K562 (cell line): ENCODE measurements around the gene CGREF1. TPM values are rescaled to one million over a fixed set of nuclear protein-coding genes. Genes with fewer than 3 reads are reported as not detected.

Experiments used
- ATAC-seq: fragments of 200-7000 bp; cut with Tn5 transposase; 3 replicates; pipeline ENCODE4 v1.9.1; 2020; ENCODE audit warnings: moderate library complexity
- BruUV-seq: library from RNA; stranded (reverse); fragments of 400-500 nt; replicated peaks from 2 replicates; lab custom pipeline; 2021; lab: Mats Ljungman, UMichigan
- CTCF ChIA-PET: fragments of 300-600 bp; formaldehyde crosslinking; extraction: SDS; loops from one replicate; lab custom pipeline; 2021; ENCODE audit warnings: low intra/inter-chr PET ratio; lab: Yijun Ruan, JAX
- POLR2A ChIA-PET: fragments of 300-600, 350-650 bp; sonication (Branson Sonifier 250); formaldehyde crosslinking; extraction: SDS; loops from one replicate; lab custom pipeline; 2021; ENCODE audit warnings: antibody characterized with exemption, inconsistent platforms; lab: Yijun Ruan, JAX
- DNase-seq, 4 experiments: peaks; one replicate each; pipeline versions ENCODE4 v3.0.0 to v3.0.0-alpha.2; 2011 to 2018; ENCODE audit warnings: low spot score in 3 of 4, mixed read lengths in 3 of 4; ENCODE audit errors: extremely low read depth in 1 of 4
- FAIRE-seq: peaks from 2 replicates; lab custom pipeline; 2011; peaks lifted over from hg19 to GRCh38; lab: Jason Lieb, UNC
- H2AFZ ChIP-seq: 2 replicates; pipeline ENCODE4 v1.6.0; 2011; ENCODE audit warnings: low read depth, low read length, control low read depth, inconsistent platforms
- H3K27ac ChIP-seq: fragments of 200-600 bp; 3 replicates; pipeline ENCODE4 v1.8.0; 2011; ENCODE audit warnings: low read depth, mild to moderate bottlenecking, control low read depth, inconsistent platforms, low read length, moderate library complexity, mixed read lengths; ENCODE audit errors: extremely low read depth
- H3K27me3 ChIP-seq, 2 experiments: fragments of 300-600 bp in 1 of 2; 2 replicates in 1 of 2; 3 replicates in 1 of 2; pipeline versions ENCODE4 v1.6.0 to v1.8.0; 2011; ENCODE audit warnings: inconsistent platforms in 2 of 2, low read length in 2 of 2, mild to moderate bottlenecking in 1 of 2, mixed read lengths in 1 of 2, moderate library complexity in 1 of 2; ENCODE audit not compliant: control insufficient read depth in 2 of 2, insufficient read depth in 2 of 2
- H3K36me3 ChIP-seq: fragments of 300-600 bp; 3 replicates; pipeline ENCODE4 v1.8.0; 2011; ENCODE audit warnings: mild to moderate bottlenecking, low read length, inconsistent platforms; ENCODE audit not compliant: control insufficient read depth, insufficient read depth
- H3K4me1 ChIP-seq, 2 experiments: fragments of 200-600 bp in 1 of 2; replicated peaks in 1 of 2; 2 replicates in 1 of 2; 3 replicates in 1 of 2; pipeline versions ENCODE4 v1.5.1 to v1.8.0; 2011; ENCODE audit warnings: inconsistent platforms in 2 of 2, low read length in 2 of 2, mild to moderate bottlenecking in 1 of 2, mixed read lengths in 1 of 2, moderate library complexity in 1 of 2; ENCODE audit not compliant: control insufficient read depth in 2 of 2, insufficient read depth in 2 of 2
- H3K4me2 ChIP-seq: 2 replicates; pipeline ENCODE4 v1.6.1; 2011; ENCODE audit warnings: low read length, control low read depth, inconsistent platforms, mixed read lengths; ENCODE audit not compliant: insufficient read depth
- H3K4me3 ChIP-seq: fragments of 200-600 bp; sonication (generic), shearing (Covaris generic); 2 replicates; pipeline ENCODE4 v1.5.1; 2016; ENCODE audit warnings: control low read depth, inconsistent platforms
- H3K79me2 ChIP-seq: fragments of 200-600 bp; 3 replicates; pipeline ENCODE4 v1.8.0; 2011; ENCODE audit warnings: low read length, inconsistent platforms; ENCODE audit not compliant: control insufficient read depth, insufficient read depth
- H3K9ac ChIP-seq, 2 experiments: 2 replicates each; pipeline versions ENCODE4 v1.6.0 to v1.6.1; 2011; ENCODE audit warnings: low read depth in 2 of 2, low read length in 2 of 2, control low read depth in 1 of 2, inconsistent platforms in 1 of 2, mild to moderate bottlenecking in 1 of 2, mixed read lengths in 1 of 2; ENCODE audit not compliant: insufficient read depth in 1 of 2
- H3K9me1 ChIP-seq: one replicate; pipeline ENCODE4 v1.6.0; 2011; ENCODE audit warnings: inconsistent platforms, mild to moderate bottlenecking, low read length, moderate library complexity; ENCODE audit not compliant: control insufficient read depth, insufficient read depth
- H3K9me3 ChIP-seq: replicated peaks from 2 replicates; pipeline ENCODE4 v1.5.1; 2011; ENCODE audit warnings: low read depth, low read length, inconsistent platforms; ENCODE audit not compliant: control insufficient read depth, insufficient read depth
- H4K20me1 ChIP-seq: replicated peaks from 2 replicates; pipeline ENCODE4 v1.6.1; 2011; ENCODE audit warnings: low read length, inconsistent platforms, mixed read lengths; ENCODE audit not compliant: control insufficient read depth, insufficient read depth
- ETS1 ChIP-seq: conservative IDR thresholded peaks from 2 replicates; pipeline ENCODE4 v1.6.1; 2011; ENCODE audit warnings: low read depth, mild to moderate bottlenecking, low read length; ENCODE audit not compliant: control insufficient read depth
- HNRNPH1 ChIP-seq: fragments of 200-400 bp; formaldehyde crosslinking; optimal IDR thresholded peaks from 2 replicates; pipeline ENCODE3; 2017; ENCODE audit warnings: low read depth, mild to moderate bottlenecking, low read length, moderate library complexity
- JUND ChIP-seq, 2 experiments: IDR thresholded peaks; 2 replicates in 1 of 2; 3 replicates in 1 of 2; pipeline ENCODE4 v1.6.1; 2011; ENCODE audit warnings: borderline replicate concordance in 2 of 2, low read depth in 2 of 2, low read length in 2 of 2, improper control_type of control experiment in 1 of 2, missing biosample characterization in 1 of 2, missing genetic modification characterization in 1 of 2, missing genetic modification reagents in 1 of 2
- KAT7 ChIP-seq: sonication (generic); formaldehyde crosslinking; IDR thresholded peaks from 2 replicates; pipeline ENCODE4 v1.8.0; 2022; ENCODE audit warnings: missing genetic modification reagents, mild to moderate bottlenecking, borderline replicate concordance
- MYBL2 ChIP-seq, 2 experiments: fragments of 450-650 bp in 1 of 2; sonication (generic) in 1 of 2; formaldehyde crosslinking in 1 of 2; IDR thresholded peaks; 2 replicates each; pipeline versions ENCODE4 v1.6.1 to v1.8.1; 2017 to 2022; ENCODE audit warnings: borderline replicate concordance in 1 of 2, inconsistent platforms in 1 of 2, low read depth in 1 of 2, mild to moderate bottlenecking in 1 of 2, missing genetic modification reagents in 1 of 2, moderate library complexity in 1 of 2
- RAD21 ChIP-seq, 2 experiments: fragments of 250-450 bp in 1 of 2; fragments of 450-650 bp in 1 of 2; sonication (Bioruptor Pico) in 1 of 2; formaldehyde crosslinking in 1 of 2; IDR thresholded peaks in 1 of 2; conservative IDR thresholded peaks in 1 of 2; 2 replicates each; pipeline versions ENCODE4 v1.4.0 to v1.8.0; 2020 to 2022; ENCODE audit warnings: mild to moderate bottlenecking in 2 of 2, moderate library complexity in 1 of 2
- STAT5B ChIP-seq: fragments of 250-450 bp; sonication (Bioruptor Pico); IDR thresholded peaks from 2 replicates; pipeline ENCODE4 v1.8.0; 2021; ENCODE audit warnings: mild to moderate bottlenecking, inconsistent platforms
- ZNF445 ChIP-seq: fragments of 250-450 bp; sonication (Bioruptor Pico); IDR thresholded peaks from 2 replicates; pipeline ENCODE4 v1.4.0; 2020; ENCODE audit warnings: low read depth, mild to moderate bottlenecking, moderate library complexity
- WGBS: fragments of 100-300 bp; shearing (Covaris generic); methylation state at CpG from one replicate; pipeline ENCODE4 v1.1.6; 2016; ENCODE audit warnings: low coverage, mixed read lengths; ENCODE audit not compliant: insufficient coverage; ENCODE audit errors: missing lambda C conversion rate; 5-methylcytosine and 5-hydroxymethylcytosine counted together
- in situ Hi-C: fragments of 300-500 bp; cut with MboI; formaldehyde crosslinking; loops from 4 replicates; pipeline ENCODE4 v1.15.0; 2018; ENCODE audit warnings: inconsistent platforms, mixed read lengths
- intact Hi-C: fragments of 100-400 bp; cut with micrococcal nuclease; formaldehyde crosslinking; loops from 2 replicates; pipeline ENCODE4 v1.14.2; 2022
- polyA plus RNA-seq, 8 experiments: library from polyadenylated mRNA; depleted of rRNA in 4 of 8; stranded (reverse) in 5 of 8; unstranded in 3 of 8; fragments of >200 nt; fragmentation: Nextera tagmentation in 2 of 8; fragmentation: Illumina TruSeq in 1 of 8; extraction: Ambion mirVana in 2 of 8; extraction: Trizol in 1 of 8; gene quantifications; 2 replicates each; pipeline versions ENCODE4 v1.2.1 to v1.2.3, GENCODE V29; 2011 to 2014; ENCODE audit warnings: inconsistent platforms in 1 of 8, missing spikeins in 1 of 8
- total RNA-seq, 7 experiments: library from RNA; depleted of rRNA in 6 of 7; stranded (reverse); fragments of >200 nt in 6 of 7; fragmentation: Illumina TruSeq in 2 of 7; extraction: Trizol in 2 of 7; gene quantifications; 2 replicates each; pipeline versions ENCODE4 v1.2.1 to v1.2.3, GENCODE V29; 2011 to 2021; ENCODE audit warnings: low replicate concordance in 1 of 7
- TF ChIP-seq, protein P1 (sequence below), 2 experiments: fragments of 250-450 bp in 1 of 2; fragments of 450-650 bp in 1 of 2; sonication (Bioruptor Pico) in 1 of 2; IDR thresholded peaks; 2 replicates each; pipeline versions ENCODE4 v1.6.1 to v1.8.0; 2016 to 2021; ENCODE audit warnings: mild to moderate bottlenecking in 2 of 2, moderate library complexity in 2 of 2, missing compliant biosample characterization in 1 of 2, missing genetic modification characterization in 1 of 2

The CGREF1 gene
- total and polyA plus RNA-seq, 9 of the 15 experiments (the other 6 are each of a cell fraction or from before 2014, with no cell fraction given): 0.07 to 0.50 (median 0.37) TPM

DNA sequence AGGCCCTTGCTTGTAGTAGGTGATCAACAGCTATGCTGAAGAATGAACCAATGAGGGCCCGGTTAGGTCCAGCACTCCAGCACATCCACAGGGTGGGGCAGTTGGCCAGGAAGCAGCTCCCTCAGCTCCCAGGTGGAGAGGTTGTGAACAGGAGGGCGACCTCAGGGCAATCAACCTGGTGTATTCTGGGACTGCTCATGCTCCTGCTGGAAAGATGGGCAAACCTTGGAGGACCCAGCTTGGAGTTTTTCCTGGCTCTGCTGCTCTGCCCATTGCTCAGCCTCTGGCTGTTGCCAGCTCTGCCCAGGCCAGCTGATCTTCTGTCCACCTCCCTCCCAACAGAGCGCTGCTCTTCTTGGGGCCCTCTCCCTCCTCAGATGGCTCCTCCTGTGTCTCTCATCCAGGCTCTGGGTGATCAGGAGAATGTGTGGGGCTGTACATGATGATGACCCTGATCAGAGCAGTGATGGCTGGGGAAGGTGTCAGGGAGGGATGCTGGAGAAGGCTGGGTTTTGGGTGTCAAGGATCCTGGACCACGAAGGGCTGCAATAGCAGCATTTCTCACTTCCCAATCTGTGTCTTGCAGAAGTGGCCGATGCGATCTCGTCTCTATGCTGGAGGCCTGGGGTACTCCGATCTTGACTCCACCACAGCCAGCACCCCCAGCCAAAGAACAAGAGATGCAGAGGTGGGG is 33.3 kb upstream of the CGREF1 start (continued):
- no peak for TF ChIP-seq JUND (IDR thresholded peaks at IDR 0.05; ENCODE audit: borderline replicate concordance, low read depth, low read length)
- no peak for TF ChIP-seq JUND (tag; IDR thresholded peaks at IDR 0.05; ENCODE audit: borderline replicate concordance, low read depth, low read length)
- no peak for TF ChIP-seq ZNF445
- TF ChIP-seq RAD21 (CRISPR knock-in tag; conservative IDR thresholded peaks at IDR 0.05 in 1 of 2, IDR thresholded peaks at IDR 0.05 in 1 of 2): peak in 1 of 2 experiments; percentile 37; a peak in 2 of 4 replicates
- TF ChIP-seq, protein P1, sequence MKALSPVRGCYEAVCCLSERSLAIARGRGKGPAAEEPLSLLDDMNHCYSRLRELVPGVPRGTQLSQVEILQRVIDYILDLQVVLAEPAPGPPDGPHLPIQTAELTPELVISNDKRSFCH (CRISPR knock-in tag; IDR thresholded peaks at IDR 0.05): no peak
- TF ChIP-seq, protein P1 (tag; IDR thresholded peaks at IDR 0.05): no peak
- TF ChIP-seq STAT5B (CRISPR knock-in tag): no peak
- TF ChIP-seq, all 486 proteins: peak for 3

- no peak for ATAC-seq
- Histone ChIP-seq H3K27me3 (peaks cover 0 to 15% of the 10 kb centered on the region in 2 experiments; a peak in 2 of 5 replicates), H3K4me3 (no peak overlapping the region), H3K27ac (no peak overlapping the region), H4K20me1 (no peaks in the 10 kb centered on the region), H3K9me1 (no peaks in the 10 kb centered on the region), H2AFZ (no peak overlapping the region), H3K4me2 (no peak overlapping the region), H3K9me3 (no peaks in the 10 kb centered on the region), H3K9ac (peak overlapping the region in 1 of 2 experiments; percentile 40; a peak in 1 of 4 replicates), H3K36me3 (no peaks in the 10 kb centered on the region), H3K79me2 (no peaks in the 10 kb centered on the region), H3K4me1 (peaks cover 0 to 15% of the 10 kb centered on the region in 2 experiments; a peak in 2 of 5 replicates)
- POLR2A ChIA-PET: interaction anchor here (1.6 kb wide), 1 partner anchor 11 kb away, joined by 5 read pairs; the partner anchor contains the start of gene PRR30
- no TSS peak for BruUV-seq
- in situ Hi-C loops: no loop called here
- no peak for DNase-seq
- CTCF ChIA-PET: no interaction called here
- no peak for FAIRE-seq
- WGBS: 39% methylated on average over 8 of the region's 8 CpGs
- intact Hi-C loops: no loop called here
- TF ChIP-seq HNRNPH1: no peak
- no peak for TF ChIP-seq ETS1
- TF ChIP-seq MYBL2 (IDR thresholded peaks at IDR 0.05; ENCODE audit: low read depth): no peak
- TF ChIP-seq MYBL2 (CRISPR knock-in tag; IDR thresholded peaks at IDR 0.05; ENCODE audit: borderline replicate concordance): no peak
- no peak for TF ChIP-seq KAT7
Measured at GRCh38 chr2:27150639-27151230, 31.8 kb upstream of the CGREF1 start.
